Measurements from ENCODE around the gene NFIB. TPM values are rescaled to one million over a fixed set of nuclear protein-coding genes. Genes with fewer than 3 reads are reported as not detected.

NFIB gene
- total RNA-seq = 67.6 TPM

DNA sequence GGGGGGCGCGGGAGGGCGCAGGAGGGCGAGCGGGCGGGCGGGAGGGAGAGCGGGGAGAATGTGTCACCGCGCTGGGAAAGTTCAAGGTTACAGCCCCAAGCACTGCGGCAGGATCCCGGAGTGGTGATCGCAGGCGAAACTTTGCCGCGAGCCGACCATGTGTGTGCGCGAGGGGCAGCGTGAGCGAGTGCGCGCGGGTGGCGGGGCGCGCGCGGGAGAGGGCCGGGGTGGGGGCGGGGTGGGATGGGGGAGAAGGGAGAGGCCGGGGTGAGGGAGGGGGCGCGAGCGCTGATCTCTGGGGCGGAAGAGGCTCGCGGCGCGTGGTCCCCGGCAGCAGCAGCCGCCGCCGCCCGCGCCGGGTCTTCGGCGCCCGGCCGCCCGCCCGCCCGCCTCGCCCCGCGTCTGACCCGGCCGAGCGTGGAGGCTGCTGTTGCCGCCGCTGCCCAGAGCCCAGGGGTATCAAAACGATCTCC lies at the start of gene NFIB:
Gene NFIB (minus strand): TSS at position 191 of the 473 bp plus-strand sequence. CDS start 630 bp downstream, outside the sequence.

